NOMO-1 treated with DMSO at 0.1 percent for 48 hours (cell line): Measurements from ENCODE around the gene SLC6A15.

ENCODE experiments used
- DNase-seq: peaks from one replicate; lab custom pipeline; 2025; ENCODE audit not compliant: unreplicated experiment; lab: John Stamatoyannopoulos, UW

Gene SLC6A15

DNA sequence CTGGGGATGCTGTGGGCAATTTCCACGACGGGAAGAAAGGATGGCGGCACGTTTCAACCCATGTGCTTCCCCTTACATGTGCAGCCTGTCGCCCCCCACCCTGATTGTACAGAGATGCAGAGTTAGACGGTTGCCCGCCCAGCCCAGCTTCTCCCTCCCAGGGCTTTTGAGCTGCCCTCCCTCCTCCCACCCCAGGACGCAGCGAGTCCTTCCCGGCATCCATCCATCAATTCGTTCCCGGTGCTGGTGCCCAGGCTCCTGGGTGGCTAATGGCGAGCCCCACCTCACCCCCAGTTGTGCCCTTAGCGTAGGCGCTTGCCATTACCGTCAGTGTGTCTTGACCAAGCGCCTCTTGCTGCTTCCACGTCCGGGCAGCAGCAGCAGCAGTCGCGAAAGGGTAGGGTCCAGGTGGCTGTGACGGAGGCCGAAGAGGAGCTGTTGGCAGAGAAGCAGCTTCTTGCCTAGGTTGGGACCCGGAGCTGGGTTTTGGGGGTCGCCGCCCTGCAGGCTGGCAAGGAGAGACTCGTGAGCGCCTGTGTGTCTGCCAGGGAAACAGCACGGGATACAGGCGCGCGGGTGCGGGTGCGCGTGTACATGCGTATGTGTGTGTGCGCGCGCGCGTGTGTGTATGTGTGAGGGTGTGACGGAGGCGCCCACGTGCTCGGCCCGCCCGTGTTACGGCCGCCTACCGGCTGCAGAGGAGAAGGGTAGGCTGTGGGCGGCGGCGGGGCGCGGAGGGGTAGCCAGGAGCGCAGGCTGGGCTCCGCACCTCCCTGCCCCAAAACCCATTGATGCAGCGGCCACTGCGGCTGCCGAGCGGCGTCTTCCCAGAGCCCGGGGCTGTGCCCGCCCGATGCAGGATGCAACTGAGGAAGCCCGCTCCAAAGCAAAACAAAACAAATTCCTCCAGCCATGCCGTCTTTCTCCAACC, at the start of gene SLC6A15:
Gene SLC6A15, minus strand, starts transcription at position 602 of the 931 bp plus-strand sequence. CDS start 20,679 bp downstream, outside the sequence.
- no peak for DNase-seq

- DNase-seq: no peak
Measured at GRCh38 chr12:84960918-84961317, 48.3 kb upstream of the SLC6A15 start.

DNA sequence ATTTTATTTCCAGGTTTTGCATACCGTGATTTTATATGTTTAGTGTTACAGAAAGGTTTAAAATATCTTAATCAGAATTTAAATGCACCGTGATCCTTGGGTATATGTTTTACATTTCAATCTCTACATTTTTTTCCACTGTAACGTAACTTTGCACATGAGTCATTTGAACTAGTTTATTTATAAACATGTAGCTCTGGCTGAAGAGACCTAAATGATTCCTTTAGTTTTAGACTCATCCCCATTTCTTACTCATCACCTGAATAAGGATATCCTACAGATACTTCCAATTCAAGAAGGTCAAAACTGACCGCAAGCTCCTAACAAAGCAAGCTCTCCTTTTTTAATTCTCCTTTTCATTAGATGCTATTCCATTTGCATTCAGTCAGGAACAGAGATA, 42.7 kb upstream of the SLC6A15 start:
- no peak for DNase-seq

DNA sequence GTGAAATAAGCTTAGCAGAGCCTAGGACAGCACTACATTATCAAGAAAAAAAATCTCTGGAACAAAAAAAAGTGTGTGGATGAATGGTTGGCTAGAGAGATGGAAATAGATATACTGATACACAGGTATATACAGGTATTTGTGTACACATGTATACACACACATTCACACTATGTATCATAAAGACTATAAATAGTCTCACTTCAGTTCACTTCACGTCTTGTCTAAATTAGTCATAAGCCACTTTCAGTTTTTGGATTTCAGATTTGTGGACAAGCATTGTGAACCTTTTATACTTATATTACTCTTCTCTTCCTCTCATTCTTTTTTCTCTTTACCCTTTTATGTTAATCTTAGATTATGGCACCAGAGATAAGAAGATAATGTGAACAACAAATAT, 41.8 kb upstream of the SLC6A15 start:
- DNase-seq: no peak

GRCh38 chr12:84950971-84951546, 38.5 kb upstream of the SLC6A15 start:
- no peak for DNase-seq

- no peak for DNase-seq
Measured at GRCh38 chr12:84946753-84947152, 34.2 kb upstream of the SLC6A15 start.

DNA sequence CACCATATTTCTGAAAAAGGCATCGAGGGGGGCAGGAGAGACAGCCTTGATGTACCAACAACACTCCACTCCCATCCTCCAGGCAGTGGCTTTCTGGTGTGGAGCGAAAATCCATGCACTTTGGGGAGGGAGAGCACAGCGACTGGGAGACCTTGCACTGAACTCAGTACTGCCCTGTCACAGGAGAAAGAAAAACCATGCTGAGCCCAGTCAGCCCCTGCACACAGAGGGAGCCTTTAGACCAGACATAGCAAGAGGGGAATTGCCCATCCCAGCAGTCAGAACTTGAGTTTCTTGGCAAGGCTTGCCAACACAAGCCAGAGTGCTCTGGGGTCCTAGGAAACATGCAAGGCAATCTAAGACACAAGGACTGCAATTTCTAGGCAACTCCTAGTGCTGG, 24.8 kb upstream of the SLC6A15 start:
- DNase-seq: no peak

GRCh38 chr12:84929501-84929900, 16.9 kb upstream of the SLC6A15 start:
- DNase-seq: no peak

- DNase-seq: no peak
Measured at GRCh38 chr12:84924981-84925380, 12.4 kb upstream of the SLC6A15 start.

- no peak for DNase-seq
Measured at GRCh38 chr12:84922693-84923092, 10.1 kb upstream of the SLC6A15 start.

DNA sequence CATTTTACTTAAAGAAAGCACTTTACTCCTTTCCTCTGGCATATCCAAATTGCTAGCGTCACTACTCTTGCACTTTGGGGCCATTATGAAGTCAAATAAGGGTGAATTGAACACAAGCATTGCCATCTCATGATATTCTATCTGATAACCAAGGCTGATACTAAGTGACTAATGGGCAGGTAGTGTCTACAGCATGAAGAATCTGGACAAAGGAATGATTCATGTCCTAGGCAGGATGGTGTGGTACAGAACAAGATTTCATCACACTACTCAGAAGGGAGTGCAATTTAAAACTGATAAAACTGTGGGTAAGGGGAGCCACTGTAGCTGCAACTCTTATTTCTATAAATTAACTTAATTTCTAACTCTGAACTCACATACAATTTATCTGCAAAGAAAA, 7.7 kb upstream of the SLC6A15 start:
- no peak for DNase-seq

GRCh38 chr12:84919271-84919670, 6.7 kb upstream of the SLC6A15 start:
- DNase-seq: no peak

GRCh38 chr12:84913129-84913515, 523 bp upstream of the SLC6A15 start:
- no peak for DNase-seq

- DNase-seq: no peak
Measured at GRCh38 chr12:84911271-84912197, 1.1 kb downstream of the SLC6A15 start.

- DNase-seq: no peak
Measured at GRCh38 chr12:84910549-84911241, 1.9 kb downstream of the SLC6A15 start.

DNA sequence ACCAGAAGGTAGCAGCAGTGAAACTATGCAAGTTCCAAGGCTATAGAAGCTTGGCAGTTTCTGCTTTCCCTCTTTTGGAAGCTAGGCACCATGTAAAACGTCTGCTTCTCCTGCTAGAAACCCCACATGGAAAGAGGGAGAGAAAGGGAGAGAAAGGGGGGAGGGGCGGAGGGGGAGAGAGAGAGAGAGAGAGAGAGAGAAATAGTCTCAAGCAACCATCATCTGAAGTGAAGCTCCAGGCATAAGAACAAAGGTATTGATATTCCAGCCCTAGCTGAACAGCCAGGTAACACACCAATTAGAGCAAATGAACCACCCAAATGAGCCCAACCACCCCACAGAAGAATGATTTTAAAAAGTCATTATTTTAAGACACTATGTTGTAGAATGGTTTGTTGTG, 8.5 kb downstream of the SLC6A15 start:
- no peak for DNase-seq

- DNase-seq: no peak
Measured at GRCh38 chr12:84891106-84891838, 21.3 kb downstream of the SLC6A15 start.

DNA sequence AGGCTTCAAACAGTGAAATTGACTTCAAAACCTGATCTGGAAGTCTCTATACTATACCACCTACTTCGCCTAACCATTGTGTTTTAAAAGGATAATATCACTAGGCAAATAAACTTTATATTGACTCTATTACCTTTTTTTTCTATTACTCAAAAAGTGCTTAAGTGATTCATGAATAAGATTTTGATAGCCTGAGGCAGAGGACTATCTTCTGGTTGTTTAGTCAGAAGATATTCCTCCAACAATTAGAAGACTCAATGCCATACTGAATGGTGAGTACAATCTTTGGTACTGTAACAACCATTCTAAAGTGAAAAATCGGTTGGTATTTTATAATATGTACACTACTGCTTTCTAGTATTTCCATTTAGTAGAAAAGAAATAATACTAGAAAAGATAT, 22.8 kb downstream of the SLC6A15 start:
- DNase-seq: no peak

- no peak for DNase-seq
Measured at GRCh38 chr12:84888861-84889260, 23.7 kb downstream of the SLC6A15 start.

- DNase-seq: no peak
Measured at GRCh38 chr12:84877340-84877739, 35.3 kb downstream of the SLC6A15 start.
